ENCODE measurements around the gene TXNDC16.

DNA sequence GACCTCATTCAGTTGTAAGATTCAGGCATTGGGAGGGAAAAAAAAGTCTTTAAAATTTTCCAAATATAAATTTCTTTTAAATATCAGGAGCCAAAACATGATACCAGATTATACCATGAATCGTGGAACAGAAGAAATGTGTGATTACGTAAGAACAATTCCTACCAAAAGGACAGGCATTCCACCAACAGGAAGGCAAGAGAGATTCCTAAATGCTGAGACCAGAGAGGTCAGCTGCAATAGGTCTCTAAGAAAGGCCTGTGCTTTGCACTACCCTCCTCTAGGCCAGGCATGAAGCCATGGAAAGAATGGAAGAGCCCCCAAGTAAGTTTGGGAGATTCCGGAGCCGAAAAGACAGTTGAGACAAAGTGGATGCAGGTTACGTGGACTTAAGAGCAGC, 154.5 kb downstream of the TXNDC16 start:
- TF ChIP-seq, protein P1, sequence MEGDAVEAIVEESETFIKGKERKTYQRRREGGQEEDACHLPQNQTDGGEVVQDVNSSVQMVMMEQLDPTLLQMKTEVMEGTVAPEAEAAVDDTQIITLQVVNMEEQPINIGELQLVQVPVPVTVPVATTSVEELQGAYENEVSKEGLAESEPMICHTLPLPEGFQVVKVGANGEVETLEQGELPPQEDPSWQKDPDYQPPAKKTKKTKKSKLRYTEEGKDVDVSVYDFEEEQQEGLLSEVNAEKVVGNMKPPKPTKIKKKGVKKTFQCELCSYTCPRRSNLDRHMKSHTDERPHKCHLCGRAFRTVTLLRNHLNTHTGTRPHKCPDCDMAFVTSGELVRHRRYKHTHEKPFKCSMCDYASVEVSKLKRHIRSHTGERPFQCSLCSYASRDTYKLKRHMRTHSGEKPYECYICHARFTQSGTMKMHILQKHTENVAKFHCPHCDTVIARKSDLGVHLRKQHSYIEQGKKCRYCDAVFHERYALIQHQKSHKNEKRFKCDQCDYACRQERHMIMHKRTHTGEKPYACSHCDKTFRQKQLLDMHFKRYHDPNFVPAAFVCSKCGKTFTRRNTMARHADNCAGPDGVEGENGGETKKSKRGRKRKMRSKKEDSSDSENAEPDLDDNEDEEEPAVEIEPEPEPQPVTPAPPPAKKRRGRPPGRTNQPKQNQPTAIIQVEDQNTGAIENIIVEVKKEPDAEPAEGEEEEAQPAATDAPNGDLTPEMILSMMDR (tag by site-specific recombination; IDR thresholded peaks at IDR 0.05) = no peak
- TF ChIP-seq ZNF184 (tag by site-specific recombination; IDR thresholded peaks at IDR 0.05) (no peak), ZNF580 (tag by site-specific recombination; IDR thresholded peaks at IDR 0.05) (no peak), PBX3 (CRISPR knock-in tag; IDR thresholded peaks at IDR 0.05) (no peak), ZNF302 (tag by site-specific recombination; IDR thresholded peaks at IDR 0.05; ENCODE audit: low read depth) (no peak), ZNF621 (tag by site-specific recombination; IDR thresholded peaks at IDR 0.05) (no peak), ZNF677 (tag by site-specific recombination; IDR thresholded peaks at IDR 0.05) (no peak), IKZF3 (tag by site-specific recombination; IDR thresholded peaks at IDR 0.05) (no peak), ZNF362 (tag by site-specific recombination; IDR thresholded peaks at IDR 0.05) (no peak), ZNF449 (tag by site-specific recombination; IDR thresholded peaks at IDR 0.05) (no peak), ZBTB48 (tag by site-specific recombination; IDR thresholded peaks at IDR 0.05) (no peak), YY1 (tag by site-specific recombination; IDR thresholded peaks at IDR 0.05) (no peak)
- TF ChIP-seq, protein P2, sequence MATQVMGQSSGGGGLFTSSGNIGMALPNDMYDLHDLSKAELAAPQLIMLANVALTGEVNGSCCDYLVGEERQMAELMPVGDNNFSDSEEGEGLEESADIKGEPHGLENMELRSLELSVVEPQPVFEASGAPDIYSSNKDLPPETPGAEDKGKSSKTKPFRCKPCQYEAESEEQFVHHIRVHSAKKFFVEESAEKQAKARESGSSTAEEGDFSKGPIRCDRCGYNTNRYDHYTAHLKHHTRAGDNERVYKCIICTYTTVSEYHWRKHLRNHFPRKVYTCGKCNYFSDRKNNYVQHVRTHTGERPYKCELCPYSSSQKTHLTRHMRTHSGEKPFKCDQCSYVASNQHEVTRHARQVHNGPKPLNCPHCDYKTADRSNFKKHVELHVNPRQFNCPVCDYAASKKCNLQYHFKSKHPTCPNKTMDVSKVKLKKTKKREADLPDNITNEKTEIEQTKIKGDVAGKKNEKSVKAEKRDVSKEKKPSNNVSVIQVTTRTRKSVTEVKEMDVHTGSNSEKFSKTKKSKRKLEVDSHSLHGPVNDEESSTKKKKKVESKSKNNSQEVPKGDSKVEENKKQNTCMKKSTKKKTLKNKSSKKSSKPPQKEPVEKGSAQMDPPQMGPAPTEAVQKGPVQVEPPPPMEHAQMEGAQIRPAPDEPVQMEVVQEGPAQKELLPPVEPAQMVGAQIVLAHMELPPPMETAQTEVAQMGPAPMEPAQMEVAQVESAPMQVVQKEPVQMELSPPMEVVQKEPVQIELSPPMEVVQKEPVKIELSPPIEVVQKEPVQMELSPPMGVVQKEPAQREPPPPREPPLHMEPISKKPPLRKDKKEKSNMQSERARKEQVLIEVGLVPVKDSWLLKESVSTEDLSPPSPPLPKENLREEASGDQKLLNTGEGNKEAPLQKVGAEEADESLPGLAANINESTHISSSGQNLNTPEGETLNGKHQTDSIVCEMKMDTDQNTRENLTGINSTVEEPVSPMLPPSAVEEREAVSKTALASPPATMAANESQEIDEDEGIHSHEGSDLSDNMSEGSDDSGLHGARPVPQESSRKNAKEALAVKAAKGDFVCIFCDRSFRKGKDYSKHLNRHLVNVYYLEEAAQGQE (tag by site-specific recombination; IDR thresholded peaks at IDR 0.05) = no peak

Data from HEK293 (cell line).